Fibroblast of skin of abdomen (primary cell): ENCODE results near the gene MPND.

Source experiments
- DNase-seq: peaks from one replicate; pipeline ENCODE4 v3.0.0-alpha.2; 2013

Gene MPND

DNA sequence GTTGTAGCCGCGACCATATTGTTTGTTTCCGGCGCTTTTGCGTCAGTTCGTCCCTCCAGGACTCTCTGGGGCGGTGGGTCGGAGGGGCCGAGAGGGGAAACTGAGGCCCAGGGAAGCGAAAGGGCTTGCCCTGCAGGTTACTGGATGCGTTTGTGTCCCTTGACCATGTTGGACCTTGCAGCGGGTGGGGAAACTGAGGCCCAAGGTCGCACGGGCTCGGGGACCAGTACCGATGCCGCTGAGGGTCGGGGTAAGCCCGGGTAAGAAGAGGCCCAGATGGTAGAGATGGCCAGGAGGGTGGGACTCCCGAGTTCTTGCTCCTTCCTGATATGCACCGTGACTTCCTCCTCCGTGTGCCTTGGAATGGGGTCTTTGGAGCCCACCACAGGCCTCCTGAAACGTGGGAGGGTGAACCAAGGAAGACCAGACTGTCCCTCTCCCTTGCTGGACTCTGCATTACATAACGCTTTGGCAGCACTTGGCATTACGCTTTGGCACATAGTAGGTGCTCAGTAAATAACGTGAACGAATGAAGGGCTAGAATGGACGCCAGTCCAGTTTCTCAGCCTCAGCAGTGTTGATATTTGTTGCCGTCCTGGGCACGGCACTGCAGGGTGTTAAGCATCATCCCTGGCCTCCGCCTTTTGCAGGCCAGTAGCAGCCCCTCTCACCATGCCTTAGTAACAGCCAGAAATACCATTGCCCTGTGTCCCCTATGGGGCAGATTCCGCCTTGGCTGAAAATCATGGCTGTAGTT, 59.8 kb downstream of the MPND start:
- DNase-seq: no peak

DNA sequence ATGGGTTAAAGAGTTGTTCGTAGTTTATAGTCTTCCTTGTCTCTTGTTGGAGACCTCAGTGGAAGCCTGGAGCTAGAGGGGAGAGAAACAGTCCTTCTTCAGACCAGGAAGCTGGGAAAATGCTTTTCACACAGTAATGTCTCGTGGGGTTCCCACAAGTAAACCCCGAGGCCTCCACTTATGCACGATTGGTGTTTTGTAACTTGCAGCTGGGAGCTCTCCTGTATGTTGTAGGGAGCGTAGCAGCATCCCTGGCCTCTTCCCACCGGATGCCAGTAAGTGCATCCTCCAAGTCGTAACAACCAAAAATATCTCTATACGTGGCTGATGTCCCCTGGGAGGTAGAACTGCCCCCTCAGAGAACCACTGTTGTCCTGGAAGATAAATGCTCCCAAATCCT, 62.6 kb downstream of the MPND start:
- no peak for DNase-seq

DNA sequence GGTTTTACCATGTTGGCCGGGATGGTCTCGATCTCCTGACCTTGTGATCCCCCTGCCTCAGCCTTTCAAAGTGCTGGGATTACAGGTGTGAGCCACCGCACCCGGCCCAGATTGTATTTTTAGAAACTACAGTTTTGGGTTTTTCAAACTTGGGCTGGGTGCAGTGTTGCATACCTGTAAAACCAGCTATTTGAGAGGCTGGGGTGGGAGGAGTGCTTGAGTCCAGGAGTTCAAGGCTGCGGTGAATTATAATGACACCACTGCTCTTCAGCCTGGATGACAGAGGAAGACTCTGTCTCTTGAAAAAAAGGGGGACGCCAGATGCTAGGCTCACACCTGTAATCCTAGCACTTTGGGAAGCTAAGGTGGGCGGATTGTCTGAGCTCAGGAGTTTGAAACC, 63.3 kb downstream of the MPND start:
- DNase-seq: no peak

DNA sequence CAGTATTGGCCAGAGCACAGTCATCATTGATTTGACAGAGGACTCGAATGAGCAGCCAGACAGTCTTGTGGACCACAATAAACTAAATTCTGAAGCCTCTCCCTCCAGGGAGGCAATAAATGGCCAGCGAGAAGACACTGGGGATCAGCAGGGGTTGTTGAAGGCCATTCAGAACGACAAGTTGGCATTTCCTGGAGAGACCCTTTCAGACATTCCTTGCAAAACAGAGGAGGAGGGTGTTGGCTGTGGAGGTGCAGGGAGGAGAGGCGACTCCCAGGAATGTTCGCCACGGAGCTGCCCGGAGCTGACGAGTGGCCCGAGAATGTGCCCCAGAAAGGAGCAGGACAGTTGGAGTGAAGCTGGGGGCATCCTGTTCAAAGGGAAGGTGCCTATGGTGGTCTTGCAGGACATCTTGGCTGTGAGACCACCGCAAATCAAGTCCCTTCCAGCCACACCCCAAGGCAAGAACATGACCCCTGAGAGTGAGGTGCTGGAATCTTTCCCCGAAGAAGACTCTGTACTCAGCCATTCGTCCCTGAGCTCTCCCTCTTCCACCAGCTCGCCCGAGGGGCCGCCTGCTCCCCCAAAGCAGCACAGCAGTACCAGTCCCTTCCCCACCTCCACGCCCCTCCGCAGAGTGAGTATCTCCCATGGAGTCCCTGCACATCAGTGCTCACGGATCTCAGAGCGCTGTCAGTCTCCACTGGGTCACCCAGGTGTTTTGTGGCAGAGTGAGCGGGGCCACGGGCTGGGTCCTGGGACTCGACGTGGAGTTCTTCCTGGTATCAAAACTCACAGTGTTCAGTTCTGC, 66.0 kb downstream of the MPND start:
- DNase-seq: no peak
